Amniotic stem cell (primary cell): ENCODE results near the gene C20orf141.
"Not testable (repeated sequence)": the region's sequence is repeated elsewhere in the genome, so short reads cannot be mapped to it uniquely, and the experiment has no call there.

Experiments used
- DNase-seq: peaks from one replicate; lab custom pipeline; 2025; lab: John Stamatoyannopoulos, UW

Gene C20orf141

DNA sequence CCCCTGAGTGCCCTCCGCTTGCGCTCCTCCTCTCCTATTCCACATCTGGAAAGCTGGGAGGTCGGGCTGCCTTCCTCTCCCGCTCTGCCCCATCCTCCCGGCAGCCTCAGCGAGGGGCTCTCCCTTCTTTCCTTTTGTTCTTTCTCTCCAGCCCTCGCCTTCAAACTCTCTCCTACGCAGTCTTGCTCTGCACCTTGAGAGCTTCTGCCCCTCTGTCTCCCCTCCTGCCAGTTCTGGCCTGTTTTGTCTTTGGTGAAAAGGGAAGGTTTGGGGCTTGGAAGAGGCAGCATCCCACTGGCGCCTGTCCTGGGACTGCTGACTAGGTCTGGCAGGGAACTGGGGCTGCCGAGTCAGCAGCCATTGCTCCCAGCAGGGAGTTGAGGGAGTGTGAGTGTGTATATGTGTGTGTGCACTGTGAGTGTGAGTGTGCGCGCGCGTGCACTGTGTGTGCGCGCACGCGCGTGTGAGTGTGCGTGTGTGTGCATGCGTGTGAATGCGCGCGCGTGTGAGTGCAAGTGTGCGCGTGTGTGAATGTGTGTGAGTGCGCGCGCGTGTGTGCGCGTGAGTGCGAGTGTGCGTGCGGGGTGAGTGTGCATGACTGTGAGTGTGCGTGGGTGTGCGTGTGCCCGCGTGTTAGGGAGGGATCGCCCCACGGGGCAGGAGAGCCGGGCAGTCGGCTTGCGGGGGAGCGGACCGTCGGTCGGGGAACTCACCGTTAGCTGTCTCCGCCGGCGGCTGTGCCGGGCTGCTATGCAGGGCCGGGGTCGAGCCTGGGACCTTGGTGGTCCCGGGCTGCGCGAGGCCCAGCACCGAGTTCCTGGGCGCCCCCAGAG lies 14.9 kb upstream of the C20orf141 start:
- no peak for DNase-seq

GRCh38 chr20:2800521-2801285 lies 14.1 kb upstream of the C20orf141 start, which contains the start of gene CPXM1:
CPXM1 (minus strand) TSS chr20:2800627; CDS start chr20:2800572, 55 bp downstream.
- no peak for DNase-seq

- no peak for DNase-seq
These were observed 13.5 kb upstream of the C20orf141 start for GRCh38 chr20:2801286-2801728.

GRCh38 chr20:2804041-2804828 lies 10.6 kb upstream of the C20orf141 start:
- DNase-seq, result no peak

DNA sequence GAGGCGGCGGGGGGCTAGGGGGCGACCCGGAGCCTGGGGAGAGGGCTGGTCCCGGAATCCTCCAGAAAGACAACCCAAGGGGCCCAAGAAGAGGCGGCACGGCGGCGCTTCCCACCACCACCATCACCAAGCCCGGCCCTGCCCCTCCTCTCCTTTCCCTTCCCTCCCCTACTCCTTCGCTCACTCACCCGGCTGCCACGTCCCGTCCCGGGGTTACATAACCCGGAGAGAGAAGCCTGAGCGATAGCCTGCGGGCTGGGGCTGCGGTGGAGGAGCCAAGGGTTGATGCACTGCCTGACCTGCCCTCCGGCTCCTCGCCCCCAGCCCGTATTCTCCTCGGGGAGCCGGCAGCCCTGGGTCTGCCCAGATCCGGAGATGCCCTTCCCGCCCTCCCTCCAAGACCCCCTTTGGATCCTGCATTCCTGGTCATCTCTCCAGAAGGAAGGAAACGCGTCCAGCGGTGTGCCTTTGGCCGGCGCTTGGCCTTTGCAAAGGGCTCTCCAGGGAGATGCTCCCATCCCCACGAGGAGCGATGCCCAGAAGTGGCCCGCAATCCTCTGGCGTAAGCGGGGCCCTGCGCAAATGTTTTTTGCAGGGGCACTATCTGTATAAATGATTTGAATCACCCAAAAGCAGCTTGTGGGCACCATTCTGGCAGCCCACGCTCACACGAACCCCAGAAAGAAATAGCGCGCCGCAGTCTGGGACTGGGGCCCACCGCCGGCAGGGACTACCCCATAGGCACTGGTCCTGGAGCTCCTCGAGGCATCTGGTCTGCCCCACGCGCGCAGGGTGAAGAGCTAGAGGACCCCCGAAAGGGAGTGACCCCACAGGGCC lies 9.7 kb upstream of the C20orf141 start:
- no peak for DNase-seq

DNA sequence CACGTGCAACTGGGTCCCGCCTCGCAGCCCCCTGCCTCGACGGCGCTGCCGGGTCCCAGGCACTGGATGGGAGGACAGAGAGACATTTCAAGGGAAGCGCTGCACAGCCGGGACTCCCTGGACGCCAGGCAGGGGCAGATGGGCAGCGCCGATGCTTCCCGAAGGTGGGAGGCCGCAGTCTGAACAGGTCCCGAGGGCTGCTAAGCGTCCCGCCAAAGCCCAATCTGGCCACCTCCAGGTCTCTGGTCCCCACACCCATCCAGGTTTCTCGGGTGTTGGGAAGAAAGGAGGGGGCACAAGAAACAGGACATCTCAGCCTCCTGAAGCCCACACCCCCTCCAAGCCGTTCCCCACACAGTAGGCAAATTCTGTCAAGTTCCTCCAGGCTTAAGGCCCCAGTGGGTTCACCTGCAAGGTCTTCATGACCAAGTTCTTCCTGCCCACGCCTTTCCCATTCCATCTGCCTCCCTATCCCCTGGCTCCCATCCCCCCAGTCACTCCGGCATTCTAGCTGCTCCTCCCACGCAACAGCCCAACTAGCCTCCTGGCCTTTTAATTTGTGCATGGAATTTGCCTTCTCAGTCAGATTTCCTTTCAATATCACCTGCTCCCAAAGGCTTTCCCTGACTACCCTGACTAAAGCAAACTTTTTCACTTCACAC lies 9.0 kb upstream of the C20orf141 start:
- no peak for DNase-seq

GRCh38 chr20:2806351-2806701 lies 8.5 kb upstream of the C20orf141 start:
- no peak for DNase-seq

GRCh38 chr20:2807019-2807418 lies 7.8 kb upstream of the C20orf141 start:
- DNase-seq, result no peak

DNA sequence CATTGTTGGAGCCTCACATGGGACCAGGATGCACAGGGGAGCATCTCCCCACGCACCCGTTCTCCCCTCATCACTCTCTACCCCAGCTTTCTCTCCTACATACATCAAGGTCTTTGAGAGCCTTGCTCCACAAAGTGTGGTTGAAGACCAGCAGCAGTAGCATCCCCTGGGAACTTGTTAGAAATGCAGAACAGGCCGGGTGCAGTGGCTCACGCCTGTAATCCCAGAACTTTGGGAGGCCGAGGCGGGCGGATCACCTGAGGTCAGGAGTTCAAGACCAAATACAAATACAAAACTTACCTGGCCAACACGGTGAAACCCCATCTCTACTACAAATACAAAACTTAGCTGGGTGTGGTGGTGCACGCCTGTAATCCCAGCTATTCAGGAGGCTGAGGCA lies 6.9 kb upstream of the C20orf141 start:
- DNase-seq, result not testable (repeated sequence)

GRCh38 chr20:2809690-2810089 lies 5.1 kb upstream of the C20orf141 start:
- no peak for DNase-seq

DNA sequence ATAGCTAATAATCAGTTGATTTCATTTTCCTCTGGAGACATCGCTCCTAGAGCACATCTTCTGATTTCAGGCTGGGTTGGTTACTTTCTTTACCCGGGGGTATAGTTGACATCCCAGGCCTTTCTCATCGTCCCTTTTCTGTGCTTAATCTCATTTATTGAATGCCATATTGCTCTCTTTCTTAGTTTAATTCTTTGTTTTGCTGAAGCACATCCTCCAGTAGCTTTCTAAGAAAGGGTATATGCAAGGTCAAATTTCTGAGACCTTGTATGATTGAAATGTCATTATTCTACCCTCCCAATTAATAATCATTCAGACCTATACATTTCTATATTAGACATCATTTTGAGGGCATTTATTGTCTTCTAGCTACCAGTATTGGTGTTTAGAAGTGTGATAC lies 2.6 kb upstream of the C20orf141 start:
- no peak for DNase-seq

- DNase-seq, result no peak
These were observed 711 bp upstream of the C20orf141 start for GRCh38 chr20:2814076-2814475.

GRCh38 chr20:2815242-2815900 lies 584 bp downstream of the C20orf141 start:
- no peak for DNase-seq

DNA sequence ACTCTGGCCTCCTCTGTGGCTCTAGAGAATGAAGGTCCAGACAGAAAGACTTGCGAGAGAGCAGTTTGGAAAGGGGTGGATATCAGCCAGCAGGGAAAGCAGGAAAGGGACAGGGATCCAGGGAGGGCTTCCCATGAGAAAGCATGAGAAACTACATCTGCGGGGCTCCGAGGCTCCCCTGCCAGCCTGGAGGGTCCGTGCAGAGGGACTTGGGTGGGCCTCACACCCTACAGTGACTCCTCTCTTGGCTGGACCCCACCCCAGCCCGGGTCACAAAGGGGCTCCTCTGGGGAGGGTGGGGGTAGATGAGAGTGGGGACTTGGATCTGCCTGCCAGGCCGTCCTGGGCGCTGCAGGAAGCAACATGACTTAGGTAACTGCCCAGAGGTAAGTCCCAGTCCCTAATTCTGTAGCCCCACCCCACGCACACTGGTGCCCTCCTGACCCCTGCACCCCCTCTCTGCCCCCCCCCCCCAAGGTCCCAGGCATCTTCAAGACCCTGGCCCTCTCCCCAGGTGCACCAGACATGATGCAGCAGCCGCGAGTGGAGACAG lies 1.3 kb downstream of the C20orf141 start, which contains the start of gene TMEM239:
Gene TMEM239, plus strand, starts transcription at position 335 of the 553 bp plus-strand sequence. Its CDS starts 191 bp downstream, at position 526.
- DNase-seq, result no peak

- DNase-seq, result no peak
These were observed 2.0 kb downstream of the C20orf141 start for GRCh38 chr20:2816583-2817340.

- DNase-seq, result no peak
These were observed 2.5 kb downstream of the C20orf141 start for GRCh38 chr20:2817341-2817726.

- DNase-seq, result no peak
These were observed 3.3 kb downstream of the C20orf141 start for GRCh38 chr20:2817891-2818595.

- no peak for DNase-seq
These were observed 5.5 kb downstream of the C20orf141 start for GRCh38 chr20:2820084-2820895.
